Activated CD4-positive, alpha-beta T cell treated with anti-CD3 and anti-CD28 coated beads, Interleukin-2, Interleukin-6, amounts not matched to agents 100 ng/mL and 50 ng/mL, durations not matched to agents 16 hours and 8 hours (primary cell): ENCODE measurements around the gene TTC34.
A peak's percentile ranks its signal among the peaks of the same experiment; 100 is the strongest.
"Not testable (repeated sequence)": the region's sequence is repeated elsewhere in the genome, so short reads cannot be mapped to it uniquely, and the experiment has no call there.

ENCODE experiments used
- DNase-seq: peaks from one replicate; pipeline ENCODE4 v3.0.0-alpha.2; 2020

Gene TTC34

GRCh38 chr1:2659806-2660205, 141.7 kb downstream of the TTC34 start:
- DNase-seq = not testable (repeated sequence)

DNA sequence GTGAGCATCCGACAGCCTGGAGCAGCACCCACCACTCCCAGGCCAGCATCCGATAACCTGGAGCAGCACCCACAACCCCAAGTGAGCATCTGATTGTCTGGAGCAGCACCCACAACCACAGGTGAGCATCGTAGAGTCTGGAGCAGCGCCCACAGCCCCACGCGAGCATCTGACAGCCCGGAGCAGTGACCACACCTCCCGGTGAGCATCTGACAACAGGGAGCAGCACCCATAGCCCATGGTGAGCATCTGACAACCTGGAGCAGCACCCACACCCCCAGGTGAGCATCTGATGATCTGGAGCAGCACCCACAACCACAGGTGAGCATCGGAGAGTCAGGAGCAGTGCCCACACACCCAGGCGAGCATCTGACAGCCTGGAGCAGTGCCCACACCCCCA, 143.6 kb downstream of the TTC34 start:
- DNase-seq = not testable (repeated sequence)

DNA sequence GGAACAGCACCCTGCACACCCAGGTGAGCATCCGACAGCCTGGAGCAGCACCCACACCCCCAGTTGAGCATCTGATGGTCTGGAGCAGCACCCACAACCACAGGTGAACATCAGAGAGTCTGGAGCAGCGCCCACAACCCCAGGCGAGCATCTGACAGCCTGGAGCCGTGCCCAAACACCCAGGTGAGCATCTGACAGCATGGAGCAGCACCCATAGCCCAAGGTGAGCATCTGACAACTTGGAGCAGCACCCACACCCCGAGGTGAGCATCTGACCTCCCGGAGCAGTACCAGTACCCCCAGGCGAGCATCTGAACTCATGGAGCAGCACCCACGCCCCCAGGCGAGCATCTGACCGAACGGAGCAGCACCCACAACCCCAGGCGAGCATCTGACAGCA, 144.4 kb downstream of the TTC34 start:
- not testable (repeated sequence) for DNase-seq

GRCh38 chr1:2655598-2656434, 145.7 kb downstream of the TTC34 start:
- DNase-seq = not testable (repeated sequence)

- not testable (repeated sequence) for DNase-seq
Observed at GRCh38 chr1:2654443-2654948, 147.0 kb downstream of the TTC34 start.

GRCh38 chr1:2653741-2654442, 147.6 kb downstream of the TTC34 start:
- DNase-seq = not testable (repeated sequence)

- not testable (repeated sequence) for DNase-seq
Observed at GRCh38 chr1:2652926-2653571, 148.4 kb downstream of the TTC34 start.

- not testable (repeated sequence) for DNase-seq
Observed at GRCh38 chr1:2652152-2652925, 149.2 kb downstream of the TTC34 start.

- no peak for DNase-seq
Observed at GRCh38 chr1:2650967-2651645, 150.4 kb downstream of the TTC34 start.

DNA sequence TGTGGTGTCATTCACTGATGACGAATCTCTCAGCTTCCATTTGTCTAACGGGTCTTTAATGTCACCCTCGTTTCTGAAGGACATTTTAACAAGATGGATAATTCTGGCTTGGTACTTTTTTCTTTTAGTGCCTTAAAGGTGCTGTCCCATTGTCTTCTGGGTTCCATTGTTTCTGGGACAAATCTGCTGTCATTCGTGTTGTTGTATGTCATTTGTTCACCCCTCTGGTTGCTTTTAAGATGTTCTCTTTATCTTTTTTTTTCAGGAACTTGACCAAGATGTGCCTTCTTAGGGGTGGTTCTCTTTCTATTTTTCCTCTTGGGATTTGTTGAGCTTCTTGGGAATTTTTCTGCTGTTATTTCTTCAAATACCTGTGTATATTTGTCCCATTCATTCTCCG, 154.7 kb downstream of the TTC34 start:
- DNase-seq = no peak

- DNase-seq = no peak
Observed at GRCh38 chr1:2645776-2646175, 155.7 kb downstream of the TTC34 start.

GRCh38 chr1:2645143-2645542, 156.3 kb downstream of the TTC34 start:
- no peak for DNase-seq

DNA sequence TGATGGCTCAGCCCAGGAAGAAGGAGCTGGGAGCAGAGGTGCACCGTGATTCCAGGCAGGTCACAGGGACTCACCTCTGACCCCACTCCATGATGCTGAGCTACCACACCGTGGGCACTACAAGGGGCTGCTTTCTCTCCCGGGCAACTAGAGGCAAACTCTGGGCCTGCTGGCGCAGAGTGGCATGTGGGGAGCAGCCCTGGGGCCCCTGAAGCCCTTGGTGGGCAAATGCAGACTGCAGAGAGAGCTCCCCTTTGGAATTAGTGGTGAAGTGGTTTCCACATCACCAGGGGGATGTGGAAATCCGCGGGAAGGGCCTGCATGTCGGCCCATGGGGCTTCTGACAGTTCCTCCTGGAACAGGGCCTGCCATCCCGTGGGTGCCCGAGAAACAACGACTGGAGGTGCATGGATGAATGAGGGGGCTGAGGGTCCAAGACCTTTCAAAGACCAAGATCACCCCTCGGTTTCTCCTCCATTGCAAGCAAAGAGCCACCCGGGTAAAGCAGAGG, 156.8 kb downstream of the TTC34 start:
- no peak for DNase-seq

DNA sequence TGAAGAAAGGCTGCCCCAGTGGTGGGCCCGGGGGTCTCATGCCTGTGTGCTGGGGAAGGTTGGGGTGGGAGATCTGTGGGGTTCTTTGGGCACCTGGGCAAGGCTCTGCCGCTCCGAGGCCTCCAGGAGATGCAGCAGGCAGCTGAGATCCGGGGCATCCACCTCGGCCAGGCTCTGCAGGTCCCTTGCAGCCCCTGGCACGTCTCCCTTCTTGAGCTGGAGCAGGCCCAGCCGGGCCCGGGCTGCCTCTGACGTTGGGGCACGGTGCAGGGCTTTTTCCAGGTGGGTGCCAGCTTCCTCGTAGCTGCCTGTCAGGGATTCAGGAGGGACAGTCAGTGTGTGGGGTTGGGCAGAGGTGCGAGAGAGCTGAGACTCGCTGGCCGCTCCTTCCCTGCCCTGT, 157.3 kb downstream of the TTC34 start:
- DNase-seq = no peak

GRCh38 chr1:2643414-2644077, 157.9 kb downstream of the TTC34 start:
- DNase-seq = no peak

DNA sequence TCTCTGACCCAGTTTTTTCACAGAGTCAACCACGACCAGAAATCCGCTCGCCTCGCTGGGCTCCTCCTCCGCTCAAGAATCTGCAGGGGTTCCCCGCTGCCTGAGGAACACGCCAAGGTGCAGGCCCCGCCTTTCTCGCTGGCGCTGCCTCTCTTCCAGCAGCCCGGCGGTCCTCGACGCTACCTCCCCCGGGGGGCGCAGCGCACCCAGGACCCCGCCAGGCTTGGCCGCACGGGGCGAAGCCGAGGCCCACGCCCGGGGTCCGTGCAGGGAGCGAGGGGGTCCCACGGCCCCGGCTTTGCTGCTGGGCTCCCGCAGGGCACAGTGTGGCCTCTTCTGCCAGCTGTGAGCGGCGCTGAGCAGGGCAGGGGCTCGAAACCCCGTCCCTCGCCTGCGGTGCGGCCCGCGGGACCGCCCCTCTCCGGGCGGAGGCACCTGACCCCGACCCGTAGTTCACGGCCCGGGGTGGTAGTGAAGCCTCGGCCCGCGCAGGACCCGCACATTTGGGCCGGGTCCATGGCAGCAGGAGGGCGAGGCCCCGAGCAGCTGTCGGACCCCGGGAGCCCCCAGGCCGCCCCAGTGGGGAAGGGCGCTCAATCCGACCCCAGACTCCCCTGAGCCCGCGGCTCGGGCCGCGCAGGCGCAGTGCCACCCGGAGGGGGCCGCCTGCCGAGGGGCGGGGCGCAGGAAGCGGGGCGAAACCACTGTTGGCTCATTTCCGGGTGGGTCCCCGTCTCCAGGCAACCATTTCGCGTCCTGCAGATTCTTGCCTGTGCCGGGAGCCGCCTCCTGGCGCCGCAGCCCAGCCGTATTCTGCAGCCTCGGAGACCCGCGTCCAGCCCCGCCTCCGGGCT, 158.7 kb downstream of the TTC34 start:
- peak; percentile 96 for DNase-seq

DNA sequence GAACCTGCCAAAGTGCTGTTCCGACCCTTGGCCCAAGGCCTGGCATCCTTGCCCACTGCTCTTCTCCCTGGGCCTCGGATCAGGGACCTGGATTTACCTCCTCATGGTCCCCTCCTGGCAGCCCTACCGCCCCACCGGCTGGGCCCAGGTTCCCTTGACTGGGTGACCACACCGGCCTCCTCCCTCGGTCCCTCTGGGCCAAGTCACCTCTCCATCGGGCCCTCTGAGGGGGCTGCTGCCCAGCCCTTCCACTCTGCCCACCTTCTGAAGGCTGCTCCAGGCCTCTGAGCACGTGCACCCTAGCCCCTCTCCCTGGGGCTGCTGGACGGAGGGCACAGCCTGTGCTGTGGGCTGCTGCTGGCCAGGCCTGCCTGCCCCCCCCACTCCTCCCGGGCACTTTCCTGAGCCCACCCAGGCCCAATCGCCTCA, 159.3 kb downstream of the TTC34 start:
- DNase-seq = no peak

- no peak for DNase-seq
Observed at GRCh38 chr1:2641381-2642130, 159.9 kb downstream of the TTC34 start.

DNA sequence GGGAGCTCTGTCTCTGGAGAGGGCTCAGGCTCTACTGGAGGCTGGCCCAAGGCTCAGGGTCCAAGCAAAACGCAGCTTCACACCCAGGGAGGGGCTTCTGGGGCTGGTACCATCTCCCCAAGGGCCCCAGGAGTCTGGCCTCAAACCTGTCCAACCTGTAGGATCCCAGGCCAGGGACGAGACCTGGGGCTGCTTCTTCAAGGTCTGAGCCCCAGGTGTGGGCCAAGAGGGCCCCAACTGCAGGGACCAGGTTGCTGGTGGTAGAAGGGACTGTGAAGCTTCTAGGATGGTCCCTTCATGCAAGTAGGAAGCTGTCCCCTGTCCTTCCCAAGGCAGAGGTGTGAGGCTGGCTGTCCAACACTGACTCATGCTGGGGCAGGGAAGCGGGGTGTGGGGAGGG, 160.9 kb downstream of the TTC34 start:
- no peak for DNase-seq
